HCT116 (cell line): ENCODE results near the gene IQCK. TPM values are rescaled to one million over a fixed set of nuclear protein-coding genes. Genes with fewer than 3 reads are reported as not detected.

Experiments used
- ATAC-seq: fragments of 200-7000 bp; cut with Tn5 transposase; 2 replicates; pipeline ENCODE4 v1.9.1; 2020; ENCODE audit warnings: mild to moderate bottlenecking, moderate library complexity
- BruUV-seq: library from RNA; stranded (reverse); fragments of 400-500 nt; replicated peaks from 2 replicates; lab custom pipeline; 2021; lab: Mats Ljungman, UMichigan
- CTCF ChIA-PET: fragments of 300-600 bp; sonication (Branson Sonifier 250); formaldehyde crosslinking; loops from one replicate; lab custom pipeline; 2021; ENCODE audit warnings: antibody characterized with exemption; lab: Charles Lee
- POLR2A ChIA-PET: fragments of 300-600, 350-600 bp; sonication (Branson Sonifier 250); formaldehyde crosslinking; loops from one replicate; lab custom pipeline; 2021; ENCODE audit warnings: antibody characterized with exemption; lab: Charles Lee
- RAD21 ChIA-PET, 2 experiments: fragments of 300-600 bp; sonication (Branson Sonifier 250); formaldehyde crosslinking; loops; one replicate each; lab custom pipeline; 2023; ENCODE audit warnings: low total read pairs in 2 of 2; ENCODE audit not compliant: uncharacterized antibody in 2 of 2, unreplicated experiment in 2 of 2, low non-redundant PET in 1 of 2; lab: Charles Lee
- DNase-seq: peaks from one replicate; pipeline ENCODE4 v3.0.0-alpha.2; 2010; ENCODE audit warnings: low read depth, low spot score
- H2AFZ ChIP-seq: fragments of 200-600 bp; shearing (Covaris generic), sonication (generic); 2 replicates; pipeline ENCODE4 v1.6.1; 2017; ENCODE audit warnings: low read depth, mixed run types, mixed read lengths, antibody characterized with exemption, low read length; ENCODE audit not compliant: poor library complexity, severe bottlenecking
- H3K27ac ChIP-seq: 2 replicates; pipeline ENCODE4 v1.5.1; 2012; ENCODE audit warnings: low read depth, low read length
- H3K27me3 ChIP-seq: fragments of 200-600 bp; sonication (generic); 2 replicates; pipeline ENCODE4 v1.6.1; 2016; ENCODE audit warnings: mixed run types, low read length, mixed read lengths; ENCODE audit not compliant: insufficient read depth
- H3K36me3 ChIP-seq, 2 experiments: fragments of 200-500 bp in 1 of 2; fragments of 200-600 bp in 1 of 2; sonication (Bioruptor generic) in 1 of 2; sonication (generic) in 1 of 2; 2 replicates each; pipeline versions ENCODE4 v1.5.1 to v1.6.1; 2014 to 2016; ENCODE audit warnings: low read length in 2 of 2, inconsistent platforms in 1 of 2, mixed read lengths in 1 of 2, mixed run types in 1 of 2; ENCODE audit not compliant: insufficient read depth in 2 of 2, control insufficient read depth in 1 of 2
- H3K4me1 ChIP-seq, 2 experiments: fragments of 200-600 bp in 1 of 2; sonication (generic) in 1 of 2; 2 replicates each; pipeline versions ENCODE4 v1.5.1 to v1.6.1; 2012 to 2017; ENCODE audit warnings: low read length in 2 of 2, inconsistent platforms in 1 of 2, mild to moderate bottlenecking in 1 of 2, mixed read lengths in 1 of 2, mixed run types in 1 of 2, moderate library complexity in 1 of 2; ENCODE audit not compliant: insufficient read depth in 2 of 2, control insufficient read depth in 1 of 2
- H3K4me2 ChIP-seq: fragments of 200-600 bp; sonication (generic); 2 replicates; pipeline ENCODE4 v1.6.1; 2017; ENCODE audit warnings: mixed run types, low read length, mixed read lengths
- H3K4me3 ChIP-seq, 2 experiments: fragments of 200-600 bp in 1 of 2; sonication (generic) in 1 of 2; replicated peaks in 1 of 2; 2 replicates each; pipeline ENCODE4 v1.5.1; 2011 to 2016; ENCODE audit warnings: low read length in 2 of 2, control low read depth in 1 of 2, low read depth in 1 of 2, mild to moderate bottlenecking in 1 of 2, mixed read lengths in 1 of 2, mixed run types in 1 of 2
- H3K79me2 ChIP-seq: fragments of 200-600 bp; sonication (generic); 2 replicates; pipeline ENCODE4 v1.6.1; 2017; ENCODE audit warnings: mild to moderate bottlenecking, mixed run types, low read length, moderate library complexity, mixed read lengths; ENCODE audit not compliant: insufficient read depth
- H3K9ac ChIP-seq: fragments of 200-600 bp; sonication (generic); 2 replicates; pipeline ENCODE4 v1.6.1; 2016; ENCODE audit warnings: low read length, mixed read lengths
- H3K9me2 ChIP-seq: fragments of 200-600 bp; sonication (generic), shearing (Covaris generic); 2 replicates; pipeline ENCODE4 v1.6.1; 2017; ENCODE audit warnings: mixed run types, mild to moderate bottlenecking, moderate library complexity; ENCODE audit not compliant: insufficient read depth
- H3K9me3 ChIP-seq, 2 experiments: fragments of 200-500 bp in 1 of 2; fragments of 200-600 bp in 1 of 2; sonication (Bioruptor generic) in 1 of 2; sonication (generic) in 1 of 2; 2 replicates each; pipeline ENCODE4 v1.6.1; 2014 to 2017; ENCODE audit warnings: low read length in 2 of 2, mixed read lengths in 2 of 2, inconsistent platforms in 1 of 2, low read depth in 1 of 2, mild to moderate bottlenecking in 1 of 2, mixed run types in 1 of 2, moderate library complexity in 1 of 2; ENCODE audit not compliant: control insufficient read depth in 1 of 2, insufficient read depth in 1 of 2
- H4K20me1 ChIP-seq: fragments of 200-600 bp; sonication (generic), shearing (Covaris generic); 2 replicates; pipeline ENCODE4 v1.6.1; 2017; ENCODE audit warnings: mixed run types, mild to moderate bottlenecking, moderate library complexity; ENCODE audit not compliant: insufficient read depth
- CBX3 ChIP-seq: IDR thresholded peaks from 2 replicates; pipeline ENCODE4 v1.6.1; 2012; ENCODE audit warnings: low read depth
- CEBPB ChIP-seq: IDR thresholded peaks from 2 replicates; pipeline ENCODE4 v1.6.1; 2012; ENCODE audit warnings: low read depth
- ELF1 ChIP-seq: IDR thresholded peaks from 2 replicates; pipeline ENCODE4 v1.6.1; 2012; ENCODE audit warnings: low read depth, borderline replicate concordance
- FOSL1 ChIP-seq: IDR thresholded peaks from 2 replicates; pipeline ENCODE4 v1.6.1; 2012; ENCODE audit warnings: low read depth
- JUND ChIP-seq: IDR thresholded peaks from 2 replicates; pipeline ENCODE4 v1.6.1; 2012
- MAX ChIP-seq: IDR thresholded peaks from 2 replicates; pipeline ENCODE4 v1.6.1; 2012
- POLR2A ChIP-seq: IDR thresholded peaks from 2 replicates; pipeline ENCODE4 v1.7.0; 2011; ENCODE audit warnings: borderline replicate concordance; ENCODE audit not compliant: insufficient read depth, insufficient read length; ENCODE audit errors: extremely low read depth
- REST ChIP-seq: IDR thresholded peaks from 2 replicates; pipeline ENCODE4 v1.6.1; 2012; ENCODE audit warnings: low read depth
- SIN3A ChIP-seq: IDR thresholded peaks from 2 replicates; pipeline ENCODE4 v1.6.1; 2012; ENCODE audit warnings: low read depth
- SRF ChIP-seq: IDR thresholded peaks from 2 replicates; pipeline ENCODE4 v1.6.1; 2012; ENCODE audit warnings: low read depth
- TCF7L2 ChIP-seq: IDR thresholded peaks from 2 replicates; pipeline ENCODE4 v1.7.0; 2011; ENCODE audit warnings: borderline replicate concordance, inconsistent platforms; ENCODE audit not compliant: insufficient read depth, insufficient read length; ENCODE audit errors: extremely low read depth
- ZFX ChIP-seq: fragments of 450-650 bp; IDR thresholded peaks from 2 replicates; pipeline ENCODE4 v1.6.1; 2017
- ZNF274 ChIP-seq: fragments of 200-500 bp; sonication (Bioruptor generic); IDR thresholded peaks from 2 replicates; pipeline ENCODE4 v1.6.1; 2014; ENCODE audit warnings: mild to moderate bottlenecking, low read depth, low read length, inconsistent platforms
- intact Hi-C: fragments of 100-400 bp; cut with micrococcal nuclease; formaldehyde crosslinking; loops from 2 replicates; pipeline ENCODE4 v1.10.0; 2022
- total RNA-seq: library from RNA; stranded (reverse); gene quantifications from one replicate; pipeline ENCODE4 v1.2.1, GENCODE V29; 2021; ENCODE audit not compliant: unreplicated experiment

The IQCK gene
- total RNA-seq, 1 experiment from 2014 or later, result 11.8 TPM

GRCh38 chr16:19844945-19845641, 127.0 kb downstream of the IQCK start:
- POLR2A ChIA-PET, result no interaction called here
- Histone ChIP-seq H3K79me2 (no peaks in the 10 kb centered on the region), H2AFZ (no peak overlapping the region), H3K9me3 (no peaks in the 10 kb centered on the region), H3K4me2 (no peak overlapping the region), H4K20me1 (no peaks in the 10 kb centered on the region), H3K9ac (no peak overlapping the region), H3K27ac (no peak overlapping the region), H3K4me3 (no peak overlapping the region), H3K36me3 (no peaks in the 10 kb centered on the region), H3K9me2 (no peaks in the 10 kb centered on the region), H3K4me1 (no peaks in the 10 kb centered on the region), H3K27me3 (no peaks in the 10 kb centered on the region)
- intact Hi-C loops, result no loop called here
- RAD21 ChIA-PET, result no interaction called here
- DNase-seq (no peak), ATAC-seq (no peak)
- CTCF ChIA-PET, result no interaction called here
- BruUV-seq, result no TSS peak
- no peak for TF ChIP-seq CBX3
- no peak for TF ChIP-seq JUND
- no peak for TF ChIP-seq ZFX
- no peak for TF ChIP-seq CEBPB
- TF ChIP-seq SRF, result no peak
- no peak for TF ChIP-seq ZNF274
- TF ChIP-seq MAX, result no peak
- no peak for TF ChIP-seq POLR2A
- no peak for TF ChIP-seq TCF7L2
- TF ChIP-seq REST, result no peak
- no peak for TF ChIP-seq ELF1
- no peak for TF ChIP-seq SIN3A
- TF ChIP-seq FOSL1, result no peak
